Esophagus muscularis mucosa (tissue), 4 donors: ENCODE measurements around the gene CELF4. TPM values are rescaled to one million over a fixed set of nuclear protein-coding genes. Genes with fewer than 3 reads are reported as not detected.

ENCODE experiments used
- DNase-seq: peaks from one replicate; pipeline ENCODE4 v3.0.0-alpha.2; 2017; ENCODE audit errors: extremely low spot score
- H3K27ac ChIP-seq, 4 donors: fragments of 200-600 bp; sonication (generic); replicated peaks in 1 of 4; 1 replicate in 3 of 4; 2 replicates in 1 of 4; pipeline ENCODE4 v1.5.1; 2016 to 2019; ENCODE audit warnings: mild to moderate bottlenecking in 1 of 4
- H3K27me3 ChIP-seq, 4 donors: fragments of 200-600 bp; sonication (generic); one replicate each; pipeline versions ENCODE4 v1.5.1 to v1.6.0; 2016 to 2019
- H3K36me3 ChIP-seq, 4 donors: fragments of 200-600 bp; sonication (generic); one replicate each; pipeline ENCODE4 v1.5.1; 2016 to 2019
- H3K4me1 ChIP-seq, 4 donors: fragments of 200-600 bp; sonication (generic); one replicate each; pipeline ENCODE4 v1.5.1; 2016 to 2019
- H3K4me3 ChIP-seq, 4 donors: fragments of 200-600 bp; sonication (generic); 1 replicate in 2 of 4; 2 replicates in 2 of 4; pipeline ENCODE4 v1.5.1; 2016 to 2019; ENCODE audit warnings: mild to moderate bottlenecking in 4 of 4, moderate library complexity in 1 of 4
- H3K9me3 ChIP-seq, 4 donors: fragments of 200-600 bp; sonication (generic); 1 replicate in 3 of 4; 2 replicates in 1 of 4; pipeline ENCODE4 v1.5.1; 2016 to 2019
- CTCF ChIP-seq, 3 experiments: fragments of 200-600 bp in 2 of 3; fragments of 450-650 bp in 1 of 3; sonication (generic) in 2 of 3; IDR thresholded peaks; one replicate each; pipeline ENCODE4 v1.5.1; 2017 to 2019; ENCODE audit warnings: antibody characterized with exemption in 3 of 3, mild to moderate bottlenecking in 2 of 3, moderate library complexity in 1 of 3
- EP300 ChIP-seq: sonication (generic); formaldehyde crosslinking; IDR thresholded peaks from one replicate; pipeline ENCODE4 v1.6.1; 2017; ENCODE audit warnings: antibody characterized with exemption
- POLR2A ChIP-seq: fragments of 450-650 bp; IDR thresholded peaks from one replicate; pipeline ENCODE4 v1.6.1; 2017; ENCODE audit warnings: antibody characterized with exemption, moderate library complexity, mild to moderate bottlenecking, low read depth
- POLR2AphosphoS5 ChIP-seq, 2 donors: sonication (generic); formaldehyde crosslinking; IDR thresholded peaks; one replicate each; pipeline ENCODE4 v1.6.1; 2017; ENCODE audit warnings: antibody characterized with exemption in 2 of 2
- WGBS: methylation state at CpG from one replicate; pipeline ENCODE4 v1.1.5; 2018; 5-methylcytosine and 5-hydroxymethylcytosine counted together
- intact Hi-C: fragments of 100-400 bp; cut with DNase I; formaldehyde crosslinking; loops from one replicate; pipeline ENCODE4 v1.15.1; 2023
- total RNA-seq, 4 donors: library from RNA; depleted of rRNA; stranded (reverse); fragments of >200 nt; gene quantifications; one replicate each; pipeline versions ENCODE4 v1.1.0 to v1.2.1, GENCODE V29; 2016

The CELF4 gene
- total RNA-seq, 4 donors from 2014 or later, result 0.86 to 1.8 (median 1.7) TPM

GRCh38 chr18:37578182-37578678 is 12.6 kb upstream of the CELF4 start:
- Histone ChIP-seq H3K27me3 (peaks cover 0 to 54% (median 0%) of the 10 kb centered on the region in 4 donors), H3K27ac (no peak overlapping the region), H3K4me3 (no peak overlapping the region), H3K36me3 (no peaks in the 10 kb centered on the region), H3K9me3 (no peaks in the 10 kb centered on the region), H3K4me1 (peaks cover 0 to 17% (median 11%) of the 10 kb centered on the region in 4 donors)
- TF ChIP-seq CTCF (IDR thresholded peaks at IDR 0.05) (no peak), EP300 (no peak), POLR2AphosphoS5 (IDR thresholded peaks at IDR 0.05) (no peak), POLR2A (no peak)
- DNase-seq, result no peak
- 45% methylated on average over 6 of the region's 6 CpGs for WGBS
- intact Hi-C loops, result no loop called here

GRCh38 chr18:37577051-37577611 is 11.5 kb upstream of the CELF4 start:
- DNase-seq, result no peak
- Histone ChIP-seq H3K4me1 (peaks cover 0 to 17% (median 11%) of the 10 kb centered on the region in 4 donors), H3K27ac (no peak overlapping the region), H3K4me3 (no peak overlapping the region), H3K27me3 (peaks cover 0 to 60% (median under 1%) of the 10 kb centered on the region in 4 donors), H3K9me3 (no peaks in the 10 kb centered on the region), H3K36me3 (no peaks in the 10 kb centered on the region)
- 48% methylated on average over 2 of the region's 7 CpGs for WGBS
- TF ChIP-seq CTCF (IDR thresholded peaks at IDR 0.05), result no peak
- TF ChIP-seq EP300, result no peak
- TF ChIP-seq POLR2A, result no peak
- TF ChIP-seq POLR2AphosphoS5 (IDR thresholded peaks at IDR 0.05), result no peak
- intact Hi-C loops, result no loop called here

DNA sequence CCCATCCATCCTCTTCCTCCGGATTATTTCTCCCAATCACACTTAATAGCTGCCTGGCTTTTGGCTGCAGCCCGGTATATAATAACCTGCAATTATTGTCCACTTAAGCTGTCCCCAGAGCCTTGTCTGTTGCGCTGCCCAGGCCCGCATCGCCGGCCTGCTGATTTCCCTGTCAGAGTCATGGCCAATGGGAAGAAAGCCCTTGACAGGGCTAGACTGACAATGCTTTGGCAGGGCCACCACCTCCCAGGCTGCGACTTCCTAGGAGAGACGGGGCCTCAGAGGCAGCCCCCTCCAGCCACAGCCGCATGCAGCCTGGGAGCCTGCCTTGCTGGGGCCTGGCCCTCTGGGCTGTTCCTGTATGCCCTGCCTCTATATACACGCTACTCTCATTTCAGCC is 10.0 kb upstream of the CELF4 start:
- Histone ChIP-seq H3K36me3 (no peaks in the 10 kb centered on the region), H3K27ac (no peak overlapping the region), H3K27me3 (peaks cover 0 to 75% (median 3%) of the 10 kb centered on the region in 4 donors), H3K4me3 (no peak overlapping the region), H3K4me1 (peaks cover 0 to 17% (median 11%) of the 10 kb centered on the region in 4 donors), H3K9me3 (no peaks in the 10 kb centered on the region)
- intact Hi-C loops, result no loop called here
- no peak for DNase-seq
- 75% methylated on average over 8 of the region's 10 CpGs for WGBS
- no peak for TF ChIP-seq POLR2A
- no peak for TF ChIP-seq EP300
- no peak for TF ChIP-seq POLR2AphosphoS5 (IDR thresholded peaks at IDR 0.05)

DNA sequence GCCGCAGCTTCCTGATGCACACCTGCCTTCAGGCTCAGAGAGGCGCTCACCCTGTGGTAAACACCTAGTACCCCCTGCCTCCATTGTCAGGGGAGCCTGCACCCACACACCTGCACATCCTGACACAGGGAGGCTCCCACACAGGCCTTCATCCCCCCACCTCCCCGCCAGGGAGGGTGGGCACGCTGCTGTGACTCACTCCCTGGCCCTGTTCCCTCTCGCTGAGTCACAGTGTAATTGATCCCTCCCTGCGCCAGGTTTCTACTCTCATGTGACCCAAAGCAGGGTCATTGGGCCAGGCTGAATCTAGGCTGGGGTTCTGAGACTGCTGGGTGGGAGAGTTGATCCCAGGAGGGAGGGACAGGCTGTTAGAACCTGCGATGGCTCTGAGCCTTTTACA is 8.5 kb upstream of the CELF4 start:
- 72% methylated on average over 7 of the region's 7 CpGs for WGBS
- intact Hi-C loops, result no loop called here
- TF ChIP-seq POLR2A, result no peak
- TF ChIP-seq POLR2AphosphoS5 (IDR thresholded peaks at IDR 0.05), result no peak
- TF ChIP-seq CTCF (IDR thresholded peaks at IDR 0.05), result no peak
- no peak for TF ChIP-seq EP300
- no peaks in the 10 kb centered on the region for H3K36me3 ChIP-seq
- no peaks in the 10 kb centered on the region for H3K9me3 ChIP-seq
- no peak overlapping the region for H3K4me3 ChIP-seq
- DNase-seq, result no peak
- H3K27me3 ChIP-seq, result peaks cover 0 to 81% (median 9%) of the 10 kb centered on the region in 4 donors
- H3K27ac ChIP-seq, result no peak overlapping the region
- H3K4me1 ChIP-seq, result peaks cover 0 to 14% (median 10%) of the 10 kb centered on the region in 4 donors

DNA sequence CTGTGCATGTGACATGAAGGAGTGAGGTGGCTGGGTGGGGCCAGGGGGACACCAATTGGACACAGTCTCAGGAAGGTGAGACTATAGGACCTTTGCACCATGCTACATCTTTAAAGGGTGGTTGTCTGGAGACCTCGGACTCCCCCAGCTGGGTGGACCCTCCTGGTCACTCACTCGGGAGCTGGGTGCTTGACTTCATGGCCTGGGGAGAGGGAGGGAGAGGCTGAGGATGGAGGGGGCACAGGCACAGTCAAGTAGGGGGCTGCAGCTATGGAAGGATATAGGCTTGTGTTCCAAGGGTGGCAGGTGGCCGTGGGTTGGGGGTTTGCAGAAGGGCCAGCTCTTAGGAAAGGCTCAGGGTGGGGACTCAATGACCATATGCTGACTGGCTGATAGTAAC is 7.1 kb upstream of the CELF4 start:
- intact Hi-C loops, result no loop called here
- WGBS, result 75% methylated on average over 3 of the region's 3 CpGs

More for the DNA sequence above, 7.1 kb upstream of the CELF4 start:
- TF ChIP-seq POLR2AphosphoS5 (IDR thresholded peaks at IDR 0.05) (no peak), POLR2A (no peak), CTCF (IDR thresholded peaks at IDR 0.05) (no peak), EP300 (no peak)
- Histone ChIP-seq H3K4me3 (no peak overlapping the region), H3K9me3 (no peaks in the 10 kb centered on the region), H3K4me1 (peaks cover 7 to 17% (median 10%) of the 10 kb centered on the region in 4 donors), H3K27ac (no peak overlapping the region), H3K27me3 (peaks cover 0 to 82% (median 21%) of the 10 kb centered on the region in 4 donors), H3K36me3 (no peaks in the 10 kb centered on the region)
- no peak for DNase-seq
